ENCODE results near the gene HRAS. TPM values are rescaled to one million over a fixed set of nuclear protein-coding genes. Genes with fewer than 3 reads are reported as not detected.

Gene HRAS
- total RNA-seq, 1 donor from 2014 or later, result 21.2 TPM

GRCh38 chr11:532527-532985, 2.8 kb downstream of the HRAS start:
- peaks cover 23% of the 10 kb centered on the region for H4K20me1 ChIP-seq (ENCODE audit: low read depth)
- H3K36me3 Mint-ChIP-seq, result peaks cover 2% of the 10 kb centered on the region
- peaks cover 17% of the 10 kb centered on the region for H3K27me3 ChIP-seq
- H3K4me3 Mint-ChIP-seq, result no peak overlapping the region
- peaks cover 7% of the 10 kb centered on the region for H3K4me1 ChIP-seq
- H3K36me3 ChIP-seq, result no peaks in the 10 kb centered on the region
- TF ChIP-seq EZH2 (IDR thresholded peaks at IDR 0.05) (no peak), EZH2phosphoT487 (IDR thresholded peaks at IDR 0.05) (no peak)
- TF ChIP-seq, protein P1, sequence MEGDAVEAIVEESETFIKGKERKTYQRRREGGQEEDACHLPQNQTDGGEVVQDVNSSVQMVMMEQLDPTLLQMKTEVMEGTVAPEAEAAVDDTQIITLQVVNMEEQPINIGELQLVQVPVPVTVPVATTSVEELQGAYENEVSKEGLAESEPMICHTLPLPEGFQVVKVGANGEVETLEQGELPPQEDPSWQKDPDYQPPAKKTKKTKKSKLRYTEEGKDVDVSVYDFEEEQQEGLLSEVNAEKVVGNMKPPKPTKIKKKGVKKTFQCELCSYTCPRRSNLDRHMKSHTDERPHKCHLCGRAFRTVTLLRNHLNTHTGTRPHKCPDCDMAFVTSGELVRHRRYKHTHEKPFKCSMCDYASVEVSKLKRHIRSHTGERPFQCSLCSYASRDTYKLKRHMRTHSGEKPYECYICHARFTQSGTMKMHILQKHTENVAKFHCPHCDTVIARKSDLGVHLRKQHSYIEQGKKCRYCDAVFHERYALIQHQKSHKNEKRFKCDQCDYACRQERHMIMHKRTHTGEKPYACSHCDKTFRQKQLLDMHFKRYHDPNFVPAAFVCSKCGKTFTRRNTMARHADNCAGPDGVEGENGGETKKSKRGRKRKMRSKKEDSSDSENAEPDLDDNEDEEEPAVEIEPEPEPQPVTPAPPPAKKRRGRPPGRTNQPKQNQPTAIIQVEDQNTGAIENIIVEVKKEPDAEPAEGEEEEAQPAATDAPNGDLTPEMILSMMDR (IDR thresholded peaks at IDR 0.05), result no peak
- no peak overlapping the region for H3K27ac Mint-ChIP-seq
- H3K9ac ChIP-seq, result no peak overlapping the region
- H3K9me3 Mint-ChIP-seq, result no peaks in the 10 kb centered on the region
- no peak for DNase-seq (ENCODE audit: low spot score)
- H3K27me3 Mint-ChIP-seq (ENCODE audit: insufficient read depth, low read depth), result peaks cover 4% of the 10 kb centered on the region
- no peaks in the 10 kb centered on the region for H3K9me3 ChIP-seq (ENCODE audit: low read depth)
- H3K27ac ChIP-seq, result no peak overlapping the region
- peaks cover 22% of the 10 kb centered on the region for H3F3A ChIP-seq (ENCODE audit: low read depth)
- H2AFZ ChIP-seq (replicated peaks), result no peak overlapping the region
- H3K79me2 ChIP-seq (ENCODE audit: low read depth), result peaks cover 13% of the 10 kb centered on the region
- peaks cover 5% of the 10 kb centered on the region for H3K4me1 Mint-ChIP-seq
- no peak overlapping the region for H3K4me3 ChIP-seq
- no peak overlapping the region for H3K4me2 ChIP-seq

DNA sequence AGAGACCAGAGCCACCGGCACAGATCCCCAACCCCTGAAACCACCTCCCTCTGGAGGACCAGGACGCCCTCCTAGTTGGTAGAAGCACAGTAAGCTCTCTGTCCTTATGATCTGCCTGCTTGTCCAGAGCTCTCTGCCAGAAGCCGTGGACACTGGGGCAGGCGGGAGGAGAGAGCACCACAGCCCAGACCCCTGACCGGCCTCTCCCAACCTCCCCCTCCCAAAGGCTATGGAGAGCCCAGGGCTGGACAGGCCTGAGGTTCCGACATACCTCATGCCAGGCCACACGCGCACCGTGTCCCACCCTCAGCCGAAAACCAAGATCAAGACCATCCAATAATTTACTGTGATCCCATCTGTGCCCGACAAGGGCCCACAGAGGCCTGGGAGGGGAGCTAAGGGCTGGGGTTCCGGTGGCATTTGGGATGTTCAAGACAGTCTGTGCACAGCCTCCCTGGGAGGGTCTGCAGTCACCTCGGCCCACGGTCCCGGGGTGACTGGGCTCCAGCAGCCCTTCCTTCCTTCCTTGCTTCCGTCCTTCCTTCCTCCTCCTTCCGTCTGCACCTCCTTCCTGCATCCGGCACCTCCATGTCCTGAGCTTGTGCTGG, 3.4 kb downstream of the HRAS start:
- Mint-ChIP-seq H3K27ac (no peak overlapping the region), H3K36me3 (peaks cover 2% of the 10 kb centered on the region), H3K4me3 (peak overlapping the region; percentile 60), H3K4me1 (peaks cover 5% of the 10 kb centered on the region), H3K9me3 (no peaks in the 10 kb centered on the region), H3K27me3 (ENCODE audit: insufficient read depth, low read depth) (peaks cover 4% of the 10 kb centered on the region)
- Histone ChIP-seq H3K4me2 (no peak overlapping the region), H3K4me1 (peaks cover 5% of the 10 kb centered on the region), H3K36me3 (no peaks in the 10 kb centered on the region), H3K9me3 (ENCODE audit: low read depth) (no peaks in the 10 kb centered on the region), H4K20me1 (ENCODE audit: low read depth) (peaks cover 23% of the 10 kb centered on the region), H3K9ac (no peak overlapping the region), H2AFZ (replicated peaks) (no peak overlapping the region), H3K4me3 (no peak overlapping the region), H3K79me2 (ENCODE audit: low read depth) (peaks cover 13% of the 10 kb centered on the region), H3F3A (ENCODE audit: low read depth) (peaks cover 18% of the 10 kb centered on the region), H3K27me3 (peaks cover 12% of the 10 kb centered on the region), H3K27ac (no peak overlapping the region)
- TF ChIP-seq, protein P1 (IDR thresholded peaks at IDR 0.05), result no peak
- TF ChIP-seq EZH2phosphoT487 (IDR thresholded peaks at IDR 0.05) (no peak), EZH2 (IDR thresholded peaks at IDR 0.05) (no peak)
- DNase-seq (ENCODE audit: low spot score), result no peak

DNA sequence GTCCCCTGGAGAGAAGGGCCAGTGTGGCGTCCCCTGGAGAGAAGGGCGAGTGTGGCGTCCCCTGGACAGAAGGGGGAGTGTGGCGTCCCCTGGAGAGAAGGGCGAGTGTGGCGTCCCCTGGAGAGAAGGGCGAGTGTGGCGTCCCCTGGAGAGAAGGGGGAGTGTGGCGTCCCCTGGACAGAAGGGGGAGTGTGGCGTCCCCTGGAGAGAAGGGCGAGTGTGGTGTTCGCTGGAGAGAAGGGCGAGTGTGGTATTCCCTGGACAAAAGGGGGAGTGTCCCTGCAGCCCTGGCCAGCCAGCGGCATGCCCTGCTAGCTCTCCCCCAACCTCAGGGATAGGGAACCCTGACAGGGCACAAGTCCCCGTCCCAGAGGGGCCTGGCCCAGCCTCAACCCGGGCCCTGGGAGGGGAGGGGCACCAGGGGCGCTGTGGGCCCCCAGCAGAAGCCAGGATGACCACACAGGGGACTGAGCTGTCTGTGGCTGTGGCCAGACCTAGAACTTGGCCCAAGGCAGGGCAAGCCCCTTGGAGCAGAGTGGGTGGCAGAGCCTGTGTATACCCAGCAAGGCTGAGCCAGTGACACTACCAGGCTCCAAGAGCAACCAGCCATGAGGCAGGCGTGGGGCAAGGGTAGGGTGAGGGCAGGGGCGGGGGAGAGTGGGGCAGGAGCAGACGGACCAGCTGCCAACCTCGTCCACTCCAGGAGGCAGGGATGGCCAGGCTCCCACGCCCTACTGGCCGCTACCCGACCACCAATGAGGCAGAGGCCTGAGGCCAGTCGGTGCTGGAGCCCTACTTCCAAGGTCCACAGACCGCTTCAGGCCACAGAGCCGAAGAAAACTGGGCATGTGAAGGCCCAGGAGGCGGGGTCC, 4.2 kb downstream of the HRAS start:
- Histone ChIP-seq H3K36me3 (no peaks in the 10 kb centered on the region), H3K27ac (no peak overlapping the region), H3K4me3 (no peak overlapping the region), H3F3A (ENCODE audit: low read depth) (peaks cover 10% of the 10 kb centered on the region), H3K4me2 (no peak overlapping the region), H3K27me3 (peaks cover 3% of the 10 kb centered on the region), H3K4me1 (peaks cover 5% of the 10 kb centered on the region), H2AFZ (replicated peaks) (no peak overlapping the region), H3K9me3 (ENCODE audit: low read depth) (no peaks in the 10 kb centered on the region), H4K20me1 (ENCODE audit: low read depth) (peaks cover 23% of the 10 kb centered on the region), H3K9ac (no peak overlapping the region), H3K79me2 (ENCODE audit: low read depth) (peaks cover 13% of the 10 kb centered on the region)
- peaks cover 2% of the 10 kb centered on the region for H3K36me3 Mint-ChIP-seq
- H3K4me1 Mint-ChIP-seq, result peaks cover 2% of the 10 kb centered on the region
- TF ChIP-seq EZH2phosphoT487 (IDR thresholded peaks at IDR 0.05), result no peak
- no peak for TF ChIP-seq EZH2 (IDR thresholded peaks at IDR 0.05)
- TF ChIP-seq, protein P1 (IDR thresholded peaks at IDR 0.05), result no peak
- H3K27ac Mint-ChIP-seq, result no peak overlapping the region
- peaks cover 3% of the 10 kb centered on the region for H3K27me3 Mint-ChIP-seq (ENCODE audit: insufficient read depth, low read depth)
- H3K9me3 Mint-ChIP-seq, result no peaks in the 10 kb centered on the region
- no peak overlapping the region for H3K4me3 Mint-ChIP-seq
- DNase-seq (ENCODE audit: low spot score), result no peak

Measured in neural progenitor cell (in vitro differentiated cells).